Mesenchymal stem cell (in vitro differentiated cells and primary cell): Measurements from ENCODE around the gene EXOC3L1.

ENCODE experiments used
- DNase-seq: peaks from one replicate; pipeline ENCODE4 v3.0.0-alpha.2; 2013
- H2AFZ ChIP-seq: one replicate; pipeline ENCODE4 v1.6.1; 2013; ENCODE audit warnings: low read depth, mild to moderate bottlenecking, control low read depth, inconsistent platforms, low read length, moderate library complexity
- H2AK5ac ChIP-seq: 2 replicates; pipeline ENCODE4 v1.6.1; 2013; ENCODE audit warnings: low read length, moderate library complexity, mild to moderate bottlenecking, inconsistent platforms; ENCODE audit not compliant: severe bottlenecking
- H2BK120ac ChIP-seq: one replicate; pipeline ENCODE4 v1.6.1; 2013; ENCODE audit warnings: low read depth, mild to moderate bottlenecking, inconsistent platforms, low read length, moderate library complexity
- H2BK12ac ChIP-seq, 2 experiments: one replicate each; pipeline ENCODE4 v1.6.1; 2013; ENCODE audit warnings: inconsistent platforms in 2 of 2, low read length in 2 of 2, mild to moderate bottlenecking in 2 of 2, moderate library complexity in 2 of 2, control low read depth in 1 of 2
- H2BK15ac ChIP-seq: one replicate; pipeline ENCODE4 v1.6.1; 2013; ENCODE audit warnings: mild to moderate bottlenecking, low read depth, inconsistent platforms; ENCODE audit not compliant: poor library complexity, severe bottlenecking
- H2BK5ac ChIP-seq: 2 replicates; pipeline ENCODE4 v1.6.1; 2013; ENCODE audit warnings: low read depth, mild to moderate bottlenecking, low read length, control low read depth, inconsistent platforms; ENCODE audit not compliant: poor library complexity, severe bottlenecking
- H3K14ac ChIP-seq, 2 experiments: one replicate each; pipeline ENCODE4 v1.6.1; 2013; ENCODE audit warnings: inconsistent platforms in 2 of 2, low read length in 2 of 2, control low read depth in 1 of 2, mild to moderate bottlenecking in 1 of 2, moderate library complexity in 1 of 2
- H3K18ac ChIP-seq, 2 experiments: one replicate each; pipeline ENCODE4 v1.6.1; 2013; ENCODE audit warnings: inconsistent platforms in 2 of 2, low read length in 2 of 2, control low read depth in 1 of 2, low read depth in 1 of 2, mild to moderate bottlenecking in 1 of 2
- H3K23ac ChIP-seq, 2 experiments: one replicate each; pipeline ENCODE4 v1.6.1; 2013; ENCODE audit warnings: inconsistent platforms in 2 of 2, low read length in 2 of 2, mild to moderate bottlenecking in 2 of 2, moderate library complexity in 2 of 2, control low read depth in 1 of 2
- H3K27ac ChIP-seq: 2 replicates; pipeline ENCODE4 v1.5.1; 2013; ENCODE audit warnings: mild to moderate bottlenecking, moderate library complexity, low read length, control low read depth, inconsistent platforms; ENCODE audit not compliant: poor library complexity, severe bottlenecking
- H3K27me3 ChIP-seq, 2 experiments: 2 replicates each; pipeline versions ENCODE4 v1.6.1 to v1.7.0; 2013; ENCODE audit warnings: low read length in 2 of 2, mild to moderate bottlenecking in 2 of 2, moderate library complexity in 2 of 2, control low read depth in 1 of 2, inconsistent platforms in 1 of 2; ENCODE audit not compliant: control insufficient read depth in 1 of 2, insufficient read depth in 1 of 2
- H3K36me3 ChIP-seq, 2 experiments: 2 replicates each; pipeline versions ENCODE4 v1.6.1 to v1.7.0; 2013; ENCODE audit warnings: low read length in 2 of 2, control low read depth in 1 of 2, inconsistent platforms in 1 of 2, low read depth in 1 of 2, mild to moderate bottlenecking in 1 of 2; ENCODE audit not compliant: insufficient read depth in 2 of 2, control insufficient read depth in 1 of 2
- H3K4ac ChIP-seq, 2 experiments: one replicate each; pipeline ENCODE4 v1.6.1; 2013; ENCODE audit warnings: inconsistent platforms in 2 of 2, low read length in 2 of 2, mild to moderate bottlenecking in 2 of 2, moderate library complexity in 2 of 2, control low read depth in 1 of 2, low read depth in 1 of 2
- H3K4me1 ChIP-seq: 2 replicates; pipeline ENCODE4 v1.6.1; 2013; ENCODE audit warnings: low read depth, low read length, control low read depth; ENCODE audit not compliant: control insufficient read depth, insufficient read depth
- H3K4me2 ChIP-seq: 2 replicates; pipeline ENCODE4 v1.6.1; 2013; ENCODE audit warnings: low read length, mild to moderate bottlenecking, inconsistent platforms; ENCODE audit not compliant: poor library complexity, severe bottlenecking
- H3K4me3 ChIP-seq, 2 experiments: 2 replicates each; pipeline versions ENCODE4 v1.5.1 to v1.7.0; 2013; ENCODE audit warnings: low read length in 2 of 2, mild to moderate bottlenecking in 2 of 2, control low read depth in 1 of 2, low read depth in 1 of 2; ENCODE audit not compliant: insufficient read depth in 1 of 2
- H3K79me1 ChIP-seq: replicated peaks from 2 replicates; pipeline ENCODE4 v1.6.1; 2013; ENCODE audit warnings: mild to moderate bottlenecking, control low read depth, low read length, inconsistent platforms; ENCODE audit not compliant: poor library complexity, severe bottlenecking
- H3K9ac ChIP-seq: 2 replicates; pipeline ENCODE4 v1.7.0; 2013; ENCODE audit warnings: mild to moderate bottlenecking, low read length, moderate library complexity
- H3K9me3 ChIP-seq: 2 replicates; pipeline ENCODE4 v1.7.0; 2013; ENCODE audit warnings: mild to moderate bottlenecking, low read length; ENCODE audit not compliant: control insufficient read depth
- H4K8ac ChIP-seq: one replicate; pipeline ENCODE4 v1.6.1; 2013; ENCODE audit warnings: inconsistent platforms, mild to moderate bottlenecking, low read length, moderate library complexity
- H4K91ac ChIP-seq: one replicate; pipeline ENCODE4 v1.6.1; 2013; ENCODE audit warnings: mild to moderate bottlenecking, low read length, inconsistent platforms
- WGBS: methylation state at CpG from one replicate; pipeline ENCODE4 v1.1.7; 2013; ENCODE audit warnings: mixed read lengths; 5-methylcytosine and 5-hydroxymethylcytosine counted together

The EXOC3L1 gene

DNA sequence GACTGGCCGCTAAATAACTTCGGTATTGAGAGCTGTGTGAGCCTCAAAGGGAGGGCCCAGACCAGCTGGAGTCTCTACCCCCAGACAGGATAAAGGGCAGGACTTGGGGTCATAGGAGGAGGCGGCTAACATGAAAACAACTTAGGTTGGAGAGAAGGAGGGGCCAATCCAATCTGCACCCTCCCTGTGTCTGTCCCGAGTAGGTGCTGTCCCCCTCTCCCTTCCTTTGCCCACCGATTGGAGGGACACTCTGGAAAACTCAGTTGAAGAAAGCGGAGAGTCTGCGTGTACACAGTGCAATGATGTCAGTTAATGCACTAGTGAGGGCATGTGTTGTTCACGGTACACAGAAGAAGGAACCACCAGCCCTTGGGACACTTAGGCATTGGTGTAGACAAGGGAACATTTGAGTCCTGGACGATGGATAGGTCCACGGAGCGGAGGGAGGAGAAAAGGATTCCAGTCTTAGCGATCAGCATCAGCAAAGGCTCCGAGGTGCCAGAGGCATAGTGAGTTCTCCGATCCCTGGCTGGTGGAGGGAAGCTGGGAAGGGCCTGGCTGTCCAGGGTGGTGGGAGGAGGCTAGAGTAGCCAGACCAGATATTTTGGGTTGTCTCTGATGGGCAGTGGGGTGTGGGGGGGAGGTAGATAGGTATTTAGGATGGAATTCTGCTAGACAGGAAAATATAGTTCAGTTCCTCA is 18.8 kb downstream of the EXOC3L1 start:
- H2AK5ac ChIP-seq = peak overlapping the region; percentile 3
- H3K4me1 ChIP-seq = peaks cover 36% of the 10 kb centered on the region
- peak overlapping the region; percentile 93 for H3K18ac ChIP-seq
- peak overlapping the region; percentile 60 for H3K4me2 ChIP-seq
- DNase-seq = peak; percentile 70
- H3K4me3 ChIP-seq = peak overlapping the region; percentile 42 to 69
- no peak overlapping the region for H3K23ac ChIP-seq
- peak overlapping the region; percentile 74 for H3K27ac ChIP-seq
- peaks cover 6% of the 10 kb centered on the region for H3K79me1 ChIP-seq
- H3K4ac ChIP-seq = peak overlapping the region; percentile 94 to 97
- peak overlapping the region; percentile 82 for H3K9ac ChIP-seq
- H3K27me3 ChIP-seq = peaks cover 6 to 30% of the 10 kb centered on the region in 2 experiments
- no peak overlapping the region for H2BK5ac ChIP-seq
- peak overlapping the region; percentile 93 for H2BK120ac ChIP-seq
- H4K8ac ChIP-seq = peak overlapping the region; percentile 87
- H3K9me3 ChIP-seq = no peaks in the 10 kb centered on the region
- H4K91ac ChIP-seq = peak overlapping the region; percentile 93
- peak overlapping the region; percentile 89 for H2BK15ac ChIP-seq
- no peak overlapping the region for H2AFZ ChIP-seq
- 48% methylated on average over 14 of the region's 14 CpGs for WGBS
- H3K14ac ChIP-seq = peak overlapping the region in 1 of 2 experiments; percentile 69
- peak overlapping the region; percentile 56 to 75 for H2BK12ac ChIP-seq
- H3K36me3 ChIP-seq = peaks cover 0 to 14% of the 10 kb centered on the region in 2 experiments

DNA sequence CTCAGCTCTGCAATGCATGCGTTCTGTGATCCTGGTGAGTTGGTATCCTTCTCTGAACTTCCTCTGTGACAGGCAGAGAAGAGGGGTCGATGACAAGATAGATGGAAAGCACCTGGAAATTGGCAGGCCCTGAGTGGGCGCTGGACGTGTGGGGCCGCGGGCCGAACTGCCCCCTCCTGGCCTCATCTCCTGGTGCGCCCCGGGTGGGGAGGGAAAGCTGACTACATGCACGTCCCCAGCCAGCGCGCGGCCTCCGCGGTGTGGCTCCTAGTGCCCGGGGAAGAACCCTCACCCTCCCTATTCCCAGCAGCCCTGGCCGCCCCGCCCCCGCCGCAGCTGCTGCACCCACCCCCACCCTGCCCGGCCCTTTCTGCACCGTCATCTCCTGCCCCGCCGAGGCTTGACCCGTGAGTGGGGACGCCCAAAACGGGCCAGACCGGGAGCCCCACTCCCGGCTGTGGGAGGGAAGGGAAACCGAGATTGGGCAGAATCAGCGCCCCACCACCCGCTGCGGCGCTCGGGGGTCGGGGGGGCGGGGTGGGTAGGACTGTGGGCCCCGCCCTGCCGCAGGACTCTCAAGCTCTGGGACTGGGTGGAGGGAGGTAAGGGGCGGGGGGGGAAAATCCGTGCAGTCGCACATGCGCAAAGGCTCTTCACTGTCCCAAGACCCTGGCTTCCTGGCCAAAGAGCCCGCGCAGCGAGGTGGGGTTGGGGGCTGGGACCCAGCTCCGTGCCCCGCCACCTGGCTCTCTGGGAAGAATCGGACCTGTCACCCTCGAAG is 19.6 kb downstream of the EXOC3L1 start, which contains the start of gene NOL3:
Gene NOL3 (plus strand): TSS at position 371 of the 781 bp plus-strand sequence.
- Histone ChIP-seq H3K4me3 (peak within 1 kb of the TSS; percentile 58 to 76), H2AFZ (no peak within 1 kb of the TSS), H3K23ac (peak within 1 kb of the TSS in 1 of 2 experiments; percentile 79), H2BK15ac (peak within 1 kb of the TSS; percentile 99), H3K14ac (peak within 1 kb of the TSS in 1 of 2 experiments; percentile 69), H2BK5ac (no peak within 1 kb of the TSS), H3K4ac (peak within 1 kb of the TSS; percentile 94 to 97), H4K91ac (peak within 1 kb of the TSS; percentile 93), H4K8ac (peak within 1 kb of the TSS; percentile 87), H2BK120ac (peak within 1 kb of the TSS; percentile 93), H3K9me3 (no peaks in the 10 kb centered on the region), H3K27me3 (peaks cover 12 to 37% of the 10 kb centered on the region in 2 experiments), H3K9ac (peak within 1 kb of the TSS; percentile 85), H3K4me2 (peak within 1 kb of the TSS; percentile 75), H3K36me3 (peaks cover 0 to 10% of the 10 kb centered on the region in 2 experiments), H3K79me1 (peaks cover 6% of the 10 kb centered on the region), H3K27ac (peak within 1 kb of the TSS; percentile 74), H2AK5ac (peak within 1 kb of the TSS; percentile 3), H3K18ac (peak within 1 kb of the TSS; percentile 93), H2BK12ac (peak within 1 kb of the TSS; percentile 56 to 81), H3K4me1 (peaks cover 40% of the 10 kb centered on the region)
- DNase-seq = peak; percentile 89
- 4% methylated on average over 35 of the region's 50 CpGs for WGBS

DNA sequence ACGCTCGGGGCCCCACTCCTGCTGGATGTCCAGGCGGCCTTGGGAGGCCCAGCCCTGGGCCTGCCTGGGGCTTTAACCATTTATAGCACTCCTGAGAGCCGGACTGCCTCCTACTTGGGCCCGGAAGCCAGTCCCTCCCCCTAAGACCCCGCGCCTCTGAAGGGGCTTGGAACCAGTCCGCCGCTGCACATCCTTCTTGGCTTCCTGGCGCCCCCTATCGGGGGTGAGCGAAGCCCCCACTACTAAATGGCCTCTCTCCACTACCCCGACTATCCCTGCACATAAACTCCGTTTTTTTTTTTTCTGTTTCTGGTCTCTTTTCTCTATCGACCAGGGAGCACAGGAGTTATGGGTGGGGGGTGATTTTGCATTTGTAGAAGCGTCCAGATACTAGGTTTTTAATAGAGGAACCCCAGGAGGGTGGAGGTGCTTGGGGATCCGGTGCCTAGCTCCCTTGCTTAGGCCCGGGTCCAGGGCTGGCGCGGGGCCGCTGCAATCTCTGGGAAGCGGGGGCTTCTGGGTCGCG is 20.2 kb downstream of the EXOC3L1 start:
- Histone ChIP-seq H3K4me1 (peaks cover 44% of the 10 kb centered on the region), H4K8ac (peak overlapping the region; percentile 81), H3K14ac (peak overlapping the region in 1 of 2 experiments; percentile 6), H2BK120ac (peak overlapping the region; percentile 93), H2AK5ac (no peak overlapping the region), H2BK5ac (no peak overlapping the region), H3K36me3 (peaks cover 0 to 4% of the 10 kb centered on the region in 2 experiments), H3K4ac (peak overlapping the region; percentile 63 to 73), H3K18ac (peak overlapping the region; percentile 81 to 89), H3K4me3 (peak overlapping the region; percentile 58 to 76), H2AFZ (no peak overlapping the region), H3K23ac (peak overlapping the region in 1 of 2 experiments; percentile 79), H3K9me3 (no peaks in the 10 kb centered on the region), H3K27me3 (peaks cover 18 to 44% of the 10 kb centered on the region in 2 experiments), H3K4me2 (peak overlapping the region; percentile 75), H2BK12ac (peak overlapping the region in 1 of 2 experiments; percentile 81), H2BK15ac (peak overlapping the region; percentile 99), H3K27ac (peak overlapping the region; percentile 72), H3K79me1 (peaks cover 6% of the 10 kb centered on the region), H4K91ac (no peak overlapping the region), H3K9ac (peak overlapping the region; percentile 85)
- 4% methylated on average over 19 of the region's 24 CpGs for WGBS
- peak; percentile 49 for DNase-seq
